Measurements from ENCODE around the gene KRTAP5-4. TPM values are rescaled to one million over a fixed set of nuclear protein-coding genes. Genes with fewer than 3 reads are reported as not detected.

Gene KRTAP5-4
- total RNA-seq, 1 donor from 2014 or later: not detected

DNA sequence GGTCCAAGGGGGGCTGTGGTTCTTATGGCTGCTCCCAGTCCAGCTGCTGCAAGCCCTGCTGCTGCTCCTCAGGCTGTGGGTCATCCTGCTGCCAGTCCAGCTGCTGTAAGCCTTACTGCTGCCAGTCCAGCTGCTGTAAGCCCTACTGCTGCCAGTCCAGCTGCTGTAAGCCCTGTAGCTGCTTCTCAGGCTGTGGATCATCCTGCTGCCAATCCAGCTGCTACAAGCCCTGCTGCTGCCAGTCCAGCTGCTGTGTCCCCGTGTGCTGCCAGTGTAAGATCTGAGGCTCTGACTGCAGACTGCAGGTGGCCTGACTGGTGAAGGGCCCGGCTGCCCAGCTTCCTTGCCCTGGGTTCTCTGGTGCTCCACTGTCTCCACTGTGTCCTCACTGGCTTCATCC is 8.3 kb upstream of the KRTAP5-4 start:
- peaks cover 3% of the 10 kb centered on the region for H3K9me3 Mint-ChIP-seq (ENCODE audit: unreplicated experiment)
- H3K27ac Mint-ChIP-seq (ENCODE audit: unreplicated experiment): no peak overlapping the region
- Histone ChIP-seq H3K4me2 (ENCODE audit: low read length) (no peak overlapping the region), H4K20me1 (ENCODE audit: insufficient read depth, low read length) (no peaks in the 10 kb centered on the region), H2AFZ (ENCODE audit: low read depth, low read length) (no peak overlapping the region), H3K9ac (ENCODE audit: low read length) (no peak overlapping the region), H3K27me3 (ENCODE audit: insufficient read depth, low read length) (peaks cover 46% of the 10 kb centered on the region), H3K27ac (ENCODE audit: low read depth, low read length) (no peak overlapping the region), H3K4me1 (ENCODE audit: insufficient read depth, low read length) (no peaks in the 10 kb centered on the region), H3K36me3 (ENCODE audit: insufficient read depth, low read length) (no peaks in the 10 kb centered on the region), H3K9me3 (ENCODE audit: insufficient read depth, low read depth, low read length) (no peaks in the 10 kb centered on the region), H3K4me3 (ENCODE audit: insufficient read depth, low read depth, low read length) (no peak overlapping the region), H3K79me2 (ENCODE audit: insufficient read depth, low read length) (no peaks in the 10 kb centered on the region)
- FAIRE-seq: no peak
- peaks cover 76% of the 10 kb centered on the region for H3K27me3 Mint-ChIP-seq (ENCODE audit: low read depth, unreplicated experiment)
- no peak for DNase-seq (ENCODE audit: low read depth)
- TF ChIP-seq, protein P1, sequence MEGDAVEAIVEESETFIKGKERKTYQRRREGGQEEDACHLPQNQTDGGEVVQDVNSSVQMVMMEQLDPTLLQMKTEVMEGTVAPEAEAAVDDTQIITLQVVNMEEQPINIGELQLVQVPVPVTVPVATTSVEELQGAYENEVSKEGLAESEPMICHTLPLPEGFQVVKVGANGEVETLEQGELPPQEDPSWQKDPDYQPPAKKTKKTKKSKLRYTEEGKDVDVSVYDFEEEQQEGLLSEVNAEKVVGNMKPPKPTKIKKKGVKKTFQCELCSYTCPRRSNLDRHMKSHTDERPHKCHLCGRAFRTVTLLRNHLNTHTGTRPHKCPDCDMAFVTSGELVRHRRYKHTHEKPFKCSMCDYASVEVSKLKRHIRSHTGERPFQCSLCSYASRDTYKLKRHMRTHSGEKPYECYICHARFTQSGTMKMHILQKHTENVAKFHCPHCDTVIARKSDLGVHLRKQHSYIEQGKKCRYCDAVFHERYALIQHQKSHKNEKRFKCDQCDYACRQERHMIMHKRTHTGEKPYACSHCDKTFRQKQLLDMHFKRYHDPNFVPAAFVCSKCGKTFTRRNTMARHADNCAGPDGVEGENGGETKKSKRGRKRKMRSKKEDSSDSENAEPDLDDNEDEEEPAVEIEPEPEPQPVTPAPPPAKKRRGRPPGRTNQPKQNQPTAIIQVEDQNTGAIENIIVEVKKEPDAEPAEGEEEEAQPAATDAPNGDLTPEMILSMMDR (IDR thresholded peaks at IDR 0.05; ENCODE audit: insufficient read depth, low read depth, low read length): no peak
- TF ChIP-seq EZH2 (IDR thresholded peaks at IDR 0.05; ENCODE audit: insufficient read depth, low read length): no peak
- no peak overlapping the region for H3K4me3 Mint-ChIP-seq (ENCODE audit: unreplicated experiment)
- peaks cover 9% of the 10 kb centered on the region for H3K4me1 Mint-ChIP-seq (ENCODE audit: low read depth, unreplicated experiment)
- no peaks in the 10 kb centered on the region for H3K36me3 Mint-ChIP-seq (ENCODE audit: low read depth, unreplicated experiment)

GRCh38 chr11:1629326-1630185 is 7.6 kb upstream of the KRTAP5-4 start, which contains the start of gene KRTAP5-5:
TSS of gene KRTAP5-5 (plus strand) at chr11:1629775. CDS start at chr11:1629841, 66 bp downstream.
- Mint-ChIP-seq H3K27me3 (ENCODE audit: low read depth, unreplicated experiment) (peaks cover 76% of the 10 kb centered on the region), H3K4me3 (ENCODE audit: unreplicated experiment) (no peak within 1 kb of the TSS), H3K4me1 (ENCODE audit: low read depth, unreplicated experiment) (peaks cover 9% of the 10 kb centered on the region), H3K36me3 (ENCODE audit: low read depth, unreplicated experiment) (no peaks in the 10 kb centered on the region), H3K27ac (ENCODE audit: unreplicated experiment) (no peak within 1 kb of the TSS), H3K9me3 (ENCODE audit: unreplicated experiment) (no peaks in the 10 kb centered on the region)
- Histone ChIP-seq H3K27ac (ENCODE audit: low read depth, low read length) (no peak within 1 kb of the TSS), H3K27me3 (ENCODE audit: insufficient read depth, low read length) (peaks cover 50% of the 10 kb centered on the region), H4K20me1 (ENCODE audit: insufficient read depth, low read length) (no peaks in the 10 kb centered on the region), H2AFZ (ENCODE audit: low read depth, low read length) (no peak within 1 kb of the TSS), H3K9me3 (ENCODE audit: insufficient read depth, low read depth, low read length) (no peaks in the 10 kb centered on the region), H3K36me3 (ENCODE audit: insufficient read depth, low read length) (no peaks in the 10 kb centered on the region), H3K9ac (ENCODE audit: low read length) (no peak within 1 kb of the TSS), H3K4me1 (ENCODE audit: insufficient read depth, low read length) (no peaks in the 10 kb centered on the region), H3K4me2 (ENCODE audit: low read length) (no peak within 1 kb of the TSS), H3K4me3 (ENCODE audit: insufficient read depth, low read depth, low read length) (no peak within 1 kb of the TSS), H3K79me2 (ENCODE audit: insufficient read depth, low read length) (no peaks in the 10 kb centered on the region)
- DNase-seq (ENCODE audit: low read depth): no peak
- FAIRE-seq: no peak
- TF ChIP-seq, protein P1 (IDR thresholded peaks at IDR 0.05; ENCODE audit: insufficient read depth, low read depth, low read length): no peak
- no peak for TF ChIP-seq EZH2 (IDR thresholded peaks at IDR 0.05; ENCODE audit: insufficient read depth, low read length)

Data from astrocyte (in vitro differentiated cells and primary cell).